GM21515 (cell line): ENCODE data around the gene OR5P2.
A peak's percentile ranks its signal among the peaks of the same experiment; 100 is the strongest.
"Not testable (repeated sequence)": the region's sequence is repeated elsewhere in the genome, so short reads cannot be mapped to it uniquely, and the experiment has no call there.

Experiments used
- ATAC-seq: cut with Tn5 transposase; IDR thresholded peaks from one replicate; pipeline ENCODE4 v1.9.1; 2021; ENCODE audit not compliant: unreplicated experiment

OR5P2 gene

DNA sequence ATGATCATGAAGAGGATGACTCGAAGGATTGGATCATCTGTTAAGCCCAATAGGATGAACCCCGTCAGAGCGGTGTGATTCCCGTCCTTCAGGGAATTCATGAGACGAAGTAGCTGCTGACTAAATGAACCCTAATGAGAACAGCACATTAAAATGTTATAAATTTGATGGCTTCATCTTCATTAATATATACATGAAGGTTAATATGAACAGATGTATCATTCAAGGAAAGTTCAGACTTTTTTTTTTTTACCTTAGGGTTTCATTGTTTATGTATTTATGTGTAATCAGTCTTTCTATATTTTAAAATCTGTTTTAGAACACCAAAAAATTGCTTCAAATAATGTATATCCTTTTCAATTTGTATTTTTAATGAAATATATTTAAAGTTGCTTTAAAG, at the start of gene OR5P2:
TSS of gene OR5P2 (minus strand) at position 101 of the 400 bp plus-strand sequence. CDS start at position 101, 0 bp downstream.
- no peak for ATAC-seq

- no peak for ATAC-seq
These were observed 49.3 kb upstream of the OR5P2 start for GRCh38 chr11:7846003-7846402.

DNA sequence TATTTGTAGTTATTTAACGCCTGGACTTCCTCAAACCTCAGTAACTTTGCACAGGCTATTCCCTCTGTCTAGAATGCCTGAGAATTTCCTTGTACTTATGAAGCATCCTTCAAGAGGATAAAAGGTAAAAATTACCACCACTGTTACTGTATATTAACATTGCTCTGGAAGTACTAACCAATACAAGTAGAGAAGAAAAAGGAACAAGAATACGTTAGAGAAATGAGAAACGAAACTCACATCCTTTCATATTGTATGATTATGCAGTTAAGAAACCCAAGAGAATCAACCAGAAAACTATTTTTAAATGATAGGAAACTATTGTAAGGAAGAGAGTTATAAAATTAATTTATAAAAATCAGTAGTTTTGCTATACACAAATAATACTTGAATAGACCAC, 48.2 kb upstream of the OR5P2 start:
- no peak for ATAC-seq

GRCh38 chr11:7844521-7844920, 47.8 kb upstream of the OR5P2 start:
- no peak for ATAC-seq

GRCh38 chr11:7840578-7840977, 43.8 kb upstream of the OR5P2 start:
- ATAC-seq = no peak

GRCh38 chr11:7833527-7833926, 36.8 kb upstream of the OR5P2 start:
- no peak for ATAC-seq

GRCh38 chr11:7830740-7831139, 34.0 kb upstream of the OR5P2 start, which contains the start of gene OR5P3:
Gene OR5P3, minus strand, starts transcription at chr11:7830840.
- ATAC-seq = no peak

- ATAC-seq = no peak
These were observed 29.6 kb upstream of the OR5P2 start for GRCh38 chr11:7826324-7826723.

GRCh38 chr11:7820417-7820816, 23.7 kb upstream of the OR5P2 start:
- ATAC-seq = not testable (repeated sequence)

DNA sequence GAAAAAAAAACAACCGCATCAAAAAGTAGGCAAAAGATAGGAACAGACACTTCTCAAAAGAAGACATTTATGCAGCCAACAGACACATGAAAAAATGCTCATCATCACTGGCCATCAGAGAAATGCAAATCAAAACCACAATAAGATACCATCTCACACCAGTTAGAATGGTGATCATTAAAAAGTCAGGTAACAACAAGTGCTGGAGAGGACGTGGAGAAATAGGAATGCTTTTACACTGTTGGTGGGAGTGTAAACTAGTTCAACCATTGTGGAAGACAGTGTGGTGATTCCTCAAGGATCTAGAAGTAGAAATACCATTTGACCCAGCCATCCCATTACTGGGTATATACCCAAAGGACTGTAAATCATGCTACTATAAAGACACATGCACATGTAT, 18.2 kb upstream of the OR5P2 start:
- not testable (repeated sequence) for ATAC-seq

- ATAC-seq = not testable (repeated sequence)
These were observed 13.6 kb upstream of the OR5P2 start for GRCh38 chr11:7810301-7810700.

- ATAC-seq = no peak
These were observed 3.5 kb downstream of the OR5P2 start for GRCh38 chr11:7793233-7793632.

GRCh38 chr11:7787239-7787638, 9.5 kb downstream of the OR5P2 start:
- ATAC-seq = peak; percentile 100

- no peak for ATAC-seq
These were observed 21.1 kb downstream of the OR5P2 start for GRCh38 chr11:7775689-7776088.

DNA sequence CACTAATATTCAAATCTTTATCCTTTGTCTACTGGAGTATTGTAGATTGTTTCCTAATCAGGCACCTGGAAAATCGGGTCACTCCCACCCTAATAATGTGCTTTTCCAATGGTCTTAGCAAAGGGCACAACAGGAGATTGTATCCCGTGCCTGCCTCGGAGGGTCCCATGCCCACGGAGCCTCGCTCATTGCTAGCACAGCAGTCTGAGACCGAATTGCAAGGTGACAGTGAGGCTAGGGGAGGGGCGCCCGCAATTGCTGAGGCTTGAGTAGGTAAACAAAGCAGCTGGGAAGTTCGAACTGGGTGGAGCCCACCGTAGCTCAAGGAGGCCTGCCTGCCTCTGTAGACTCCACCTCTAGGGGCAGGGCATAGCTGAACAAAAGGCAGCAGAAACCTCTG, 32.4 kb downstream of the OR5P2 start:
- ATAC-seq = not testable (repeated sequence)

GRCh38 chr11:7759010-7759409, 37.7 kb downstream of the OR5P2 start:
- ATAC-seq = peak; percentile 57

- no peak for ATAC-seq
These were observed 47.3 kb downstream of the OR5P2 start for GRCh38 chr11:7749456-7749855.
